ENCODE results near the gene DCST2. TPM values are rescaled to one million over a fixed set of nuclear protein-coding genes. Genes with fewer than 3 reads are reported as not detected.

The DCST2 gene
- total and polyA plus RNA-seq, 2 of the 8 experiments (the other 6 are each of a cell fraction or from before 2014, with no cell fraction given) = 0.43 to 2.1 TPM

DNA sequence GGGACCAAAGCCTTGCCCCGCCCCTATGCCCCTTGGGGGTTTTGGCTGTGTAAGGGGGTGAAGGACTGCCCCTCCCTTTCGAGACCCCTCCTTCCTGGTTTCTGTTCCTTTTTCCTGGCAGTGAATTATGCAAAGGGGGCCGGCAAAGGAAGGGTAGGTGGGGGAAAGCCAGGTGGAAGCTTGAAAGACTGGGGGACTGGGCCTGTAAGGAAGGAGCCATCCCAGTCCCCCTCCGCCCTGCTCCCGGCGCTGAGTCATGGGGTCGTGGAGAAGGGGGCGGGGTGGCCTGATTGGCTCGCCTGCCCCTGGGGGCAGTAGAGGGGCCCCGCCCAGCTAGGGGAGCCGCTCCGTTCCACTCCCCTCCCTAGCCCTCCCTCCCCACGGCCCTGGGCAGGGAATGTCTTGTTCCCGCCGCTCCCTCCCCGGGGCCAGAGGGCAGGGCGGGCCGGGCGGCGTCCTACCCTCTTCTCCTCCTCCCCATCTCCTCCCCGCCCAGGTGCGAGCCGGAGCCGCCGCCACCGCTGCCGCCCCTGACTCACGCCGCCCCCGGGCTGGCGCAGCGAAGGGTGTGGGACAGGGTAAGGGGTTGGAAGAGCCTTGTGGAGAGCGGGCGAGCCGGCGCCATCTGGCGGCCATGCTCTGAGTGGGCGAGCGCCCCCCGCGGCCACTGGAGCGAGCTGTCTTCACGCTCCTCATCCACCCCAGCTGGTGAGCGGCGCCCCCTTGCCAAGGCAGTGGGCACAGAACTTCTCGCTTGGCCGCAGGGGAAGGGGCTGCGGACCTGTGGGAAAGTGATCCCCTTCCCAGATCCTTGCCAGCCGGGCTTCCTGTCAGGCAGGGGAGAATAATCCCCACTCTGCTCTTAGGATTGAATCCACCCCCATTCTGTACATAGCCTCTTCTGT is 16.3 kb downstream of the DCST2 start (continued):
- no peak for TF ChIP-seq CEBPB (IDR thresholded peaks at IDR 0.05; ENCODE audit: low read depth, low read length)

All from H1 (cell line).